ENCODE results near the gene NAA50. TPM values are rescaled to one million over a fixed set of nuclear protein-coding genes. Genes with fewer than 3 reads are reported as not detected.

Gene NAA50
- total and polyA plus RNA-seq, 5 donors from 2014 or later, result 70.2 to 85.0 (median 79.3) TPM

DNA sequence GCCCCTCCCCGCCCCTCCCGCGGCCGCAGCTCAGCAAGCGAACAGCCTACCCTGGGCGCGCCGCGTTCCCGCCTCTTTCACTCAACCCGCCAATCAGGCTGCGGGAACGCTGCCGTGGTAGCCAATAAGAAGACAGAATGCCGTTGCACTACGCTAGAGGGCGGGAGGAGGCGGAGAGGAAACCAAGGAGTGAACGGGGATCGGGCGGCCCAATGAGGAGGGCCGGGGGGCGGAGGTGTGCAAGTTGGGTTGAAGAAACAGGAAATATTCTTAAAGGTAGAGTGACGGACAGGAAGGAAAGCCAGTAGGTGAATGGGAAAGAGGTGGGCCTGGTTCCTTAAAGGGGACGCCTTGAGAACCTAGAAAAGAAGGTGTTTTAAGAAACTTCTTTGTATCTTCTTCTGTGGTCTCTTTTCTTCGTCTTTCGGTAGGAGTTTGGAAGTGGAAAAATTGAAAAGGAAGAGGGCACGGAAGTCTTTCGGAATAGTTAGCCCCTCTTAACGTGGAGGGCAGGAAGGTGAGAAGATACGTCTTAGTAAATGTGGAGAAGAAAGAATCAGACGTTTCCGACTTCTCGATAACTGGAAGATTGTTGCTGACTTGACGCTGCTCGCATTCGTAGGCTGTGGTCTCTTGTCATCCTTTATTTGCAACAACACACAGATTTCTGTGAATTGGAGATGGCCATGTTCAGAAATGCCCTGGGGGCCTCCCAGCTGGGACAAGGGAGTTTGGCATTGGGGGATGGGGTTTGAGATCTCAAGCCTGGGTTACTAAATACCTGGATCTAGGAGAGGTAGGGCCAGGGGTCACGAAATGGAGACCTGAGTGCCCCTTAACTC is 49.2 kb downstream of the NAA50 start:
- Mint-ChIP-seq H3K9me3 (no peaks in the 10 kb centered on the region), H3K36me3 (no peaks in the 10 kb centered on the region), H3K4me3 (no peak overlapping the region), H3K4me1 (peaks cover 13 to 34% (median 24%) of the 10 kb centered on the region in 4 donors), H3K27me3 (no peaks in the 10 kb centered on the region), H3K27ac (no peak overlapping the region)
- Histone ChIP-seq H3K9me3 (ENCODE audit: control insufficient read depth in 2 of 2, low read length in 2 of 2) (no peaks in the 10 kb centered on the region), H3K27ac (ENCODE audit: insufficient read depth, low read length, poor library complexity, severe bottlenecking) (peak overlapping the region; percentile 97), H3K4me1 (ENCODE audit: control insufficient read depth, insufficient read depth, low read length, poor library complexity, severe bottlenecking) (peaks cover 31% of the 10 kb centered on the region), H3K27me3 (ENCODE audit: control insufficient read depth, insufficient read depth, low read length) (no peaks in the 10 kb centered on the region), H3K36me3 (ENCODE audit: control insufficient read depth, insufficient read depth, low read length) (no peaks in the 10 kb centered on the region), H3K4me3 (ENCODE audit: low read depth, low read length) (peak overlapping the region; percentile 99)
- peak; percentile 99 to 100 (median 99) for DNase-seq
- ATAC-seq (ENCODE audit: low read depth in 2 of 2), result peak; percentile 85 to 92

DNA sequence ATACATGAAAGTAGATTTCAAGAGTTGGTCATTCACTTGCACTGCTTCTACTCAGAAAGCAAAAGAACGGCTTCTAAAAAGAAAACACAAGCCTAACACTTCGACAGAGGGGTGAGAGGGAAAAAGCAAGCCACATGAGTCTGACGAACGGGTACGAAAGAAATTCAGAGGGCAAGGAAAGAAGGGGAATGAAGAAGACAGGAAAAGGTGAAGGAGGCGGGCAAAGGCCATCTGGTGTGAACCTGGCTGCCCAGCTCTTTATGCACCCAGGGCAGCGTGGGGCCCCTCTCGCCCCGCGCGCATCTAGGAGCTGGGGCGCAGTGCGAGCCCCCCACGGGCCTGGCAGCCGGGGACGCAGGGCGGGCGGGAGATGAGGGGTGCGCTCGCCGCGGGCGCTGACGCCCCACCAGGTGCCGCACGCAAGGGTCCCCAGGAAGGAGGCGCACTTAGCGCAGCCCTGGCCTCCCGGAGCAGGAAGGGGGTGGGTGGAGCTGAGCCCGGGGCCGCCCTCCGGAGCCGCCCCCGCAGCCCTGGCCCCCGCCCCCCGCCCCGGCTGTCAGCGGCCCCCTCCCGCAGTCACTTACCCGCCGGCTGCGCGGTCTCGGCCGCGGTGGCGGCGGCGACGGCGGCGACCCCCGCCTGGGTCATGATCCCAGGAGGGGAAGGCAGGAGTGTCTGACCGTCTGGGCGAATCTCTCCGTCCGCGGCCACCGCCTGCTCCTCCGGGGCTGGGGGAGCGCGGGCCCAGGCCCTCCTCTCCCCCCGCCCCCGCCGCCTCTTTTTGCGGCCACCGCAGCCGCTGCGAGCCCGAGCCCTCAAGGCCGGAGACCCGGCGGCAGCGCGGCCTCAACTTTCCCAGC is 50.0 kb downstream of the NAA50 start, which contains the start of gene USF3:
TSS of gene USF3 (minus strand) at position 857 of the 860 bp plus-strand sequence. CDS start 21,764 bp downstream, outside the sequence.
- no peaks in the 10 kb centered on the region for H3K36me3 Mint-ChIP-seq
- H3K4me1 Mint-ChIP-seq, result peaks cover 13 to 34% (median 26%) of the 10 kb centered on the region in 4 donors
- H3K27ac Mint-ChIP-seq, result peak within 1 kb of the TSS; percentile 95 to 98 (median 97)
- peak within 1 kb of the TSS; percentile 94 to 100 (median 99) for H3K4me3 Mint-ChIP-seq
- Histone ChIP-seq H3K4me1 (ENCODE audit: control insufficient read depth, insufficient read depth, low read length, poor library complexity, severe bottlenecking) (peaks cover 31% of the 10 kb centered on the region), H3K27ac (ENCODE audit: insufficient read depth, low read length, poor library complexity, severe bottlenecking) (peak within 1 kb of the TSS; percentile 97), H3K27me3 (ENCODE audit: control insufficient read depth, insufficient read depth, low read length) (no peaks in the 10 kb centered on the region), H3K36me3 (ENCODE audit: control insufficient read depth, insufficient read depth, low read length) (no peaks in the 10 kb centered on the region), H3K4me3 (ENCODE audit: low read depth, low read length) (peak within 1 kb of the TSS; percentile 99), H3K9me3 (ENCODE audit: control insufficient read depth in 2 of 2, low read length in 2 of 2) (no peaks in the 10 kb centered on the region)
- DNase-seq, result peak; percentile 82 to 88 (median 85)
- peak; percentile 67 to 70 for ATAC-seq (ENCODE audit: low read depth in 2 of 2)
- H3K9me3 Mint-ChIP-seq, result no peaks in the 10 kb centered on the region
- H3K27me3 Mint-ChIP-seq, result no peaks in the 10 kb centered on the region

- ATAC-seq (ENCODE audit: low read depth in 2 of 2) (no peak), DNase-seq (peak in 1 of 3 donors; percentile 38)
- Mint-ChIP-seq H3K27ac (peak overlapping the region; percentile 95 to 98 (median 97)), H3K4me1 (peaks cover 13 to 34% (median 26%) of the 10 kb centered on the region in 4 donors), H3K4me3 (peak overlapping the region; percentile 94 to 100 (median 99)), H3K27me3 (no peaks in the 10 kb centered on the region), H3K9me3 (no peaks in the 10 kb centered on the region), H3K36me3 (no peaks in the 10 kb centered on the region)
- H3K27me3 ChIP-seq (ENCODE audit: control insufficient read depth, insufficient read depth, low read length), result no peaks in the 10 kb centered on the region
- H3K27ac ChIP-seq (ENCODE audit: insufficient read depth, low read length, poor library complexity, severe bottlenecking), result peak overlapping the region; percentile 97
- peak overlapping the region; percentile 83 for H3K4me3 ChIP-seq (ENCODE audit: low read depth, low read length)
- H3K36me3 ChIP-seq (ENCODE audit: control insufficient read depth, insufficient read depth, low read length), result no peaks in the 10 kb centered on the region
- H3K9me3 ChIP-seq (ENCODE audit: control insufficient read depth in 2 of 2, low read length in 2 of 2), result no peaks in the 10 kb centered on the region
- peaks cover 31% of the 10 kb centered on the region for H3K4me1 ChIP-seq (ENCODE audit: control insufficient read depth, insufficient read depth, low read length, poor library complexity, severe bottlenecking)
These were observed 50.6 kb downstream of the NAA50 start for GRCh38 chr3:113695431-113695785.

DNA sequence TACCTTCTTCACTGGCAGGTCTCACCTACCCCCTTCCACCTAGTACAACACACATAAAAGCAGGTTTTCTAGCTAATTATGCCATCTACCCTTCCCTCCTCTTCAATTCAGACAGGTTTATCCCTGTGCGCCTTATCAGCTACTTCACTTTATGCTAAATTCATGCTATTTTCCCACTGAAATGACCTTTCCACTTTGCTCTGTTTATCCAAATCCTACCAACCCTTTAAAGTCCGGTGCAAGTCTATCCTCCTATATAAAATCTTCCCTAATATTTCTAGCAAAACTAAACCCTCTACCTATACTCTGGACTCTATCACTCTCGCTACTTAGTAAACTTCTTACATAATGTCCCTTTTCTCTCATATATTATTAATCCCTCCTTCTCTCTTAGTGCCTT is 55.6 kb downstream of the NAA50 start:
- peaks cover 12% of the 10 kb centered on the region for H3K36me3 Mint-ChIP-seq
- DNase-seq (no peak), ATAC-seq (ENCODE audit: low read depth in 2 of 2) (no peak)
- no peak overlapping the region for H3K27ac Mint-ChIP-seq
- Histone ChIP-seq H3K4me3 (ENCODE audit: low read depth, low read length) (no peak overlapping the region), H3K27ac (ENCODE audit: insufficient read depth, low read length, poor library complexity, severe bottlenecking) (no peak overlapping the region), H3K27me3 (ENCODE audit: control insufficient read depth, insufficient read depth, low read length) (no peaks in the 10 kb centered on the region), H3K4me1 (ENCODE audit: control insufficient read depth, insufficient read depth, low read length, poor library complexity, severe bottlenecking) (peaks cover 8% of the 10 kb centered on the region), H3K9me3 (ENCODE audit: control insufficient read depth in 2 of 2, low read length in 2 of 2) (peaks cover 0 to 2% of the 10 kb centered on the region in 2 experiments), H3K36me3 (ENCODE audit: control insufficient read depth, insufficient read depth, low read length) (peaks cover 5% of the 10 kb centered on the region)
- peaks cover 20 to 39% (median 26%) of the 10 kb centered on the region in 4 donors for H3K4me1 Mint-ChIP-seq
- H3K27me3 Mint-ChIP-seq, result no peaks in the 10 kb centered on the region
- no peak overlapping the region for H3K4me3 Mint-ChIP-seq
- peaks cover 0 to 5% (median 0%) of the 10 kb centered on the region in 7 donors for H3K9me3 Mint-ChIP-seq

DNA sequence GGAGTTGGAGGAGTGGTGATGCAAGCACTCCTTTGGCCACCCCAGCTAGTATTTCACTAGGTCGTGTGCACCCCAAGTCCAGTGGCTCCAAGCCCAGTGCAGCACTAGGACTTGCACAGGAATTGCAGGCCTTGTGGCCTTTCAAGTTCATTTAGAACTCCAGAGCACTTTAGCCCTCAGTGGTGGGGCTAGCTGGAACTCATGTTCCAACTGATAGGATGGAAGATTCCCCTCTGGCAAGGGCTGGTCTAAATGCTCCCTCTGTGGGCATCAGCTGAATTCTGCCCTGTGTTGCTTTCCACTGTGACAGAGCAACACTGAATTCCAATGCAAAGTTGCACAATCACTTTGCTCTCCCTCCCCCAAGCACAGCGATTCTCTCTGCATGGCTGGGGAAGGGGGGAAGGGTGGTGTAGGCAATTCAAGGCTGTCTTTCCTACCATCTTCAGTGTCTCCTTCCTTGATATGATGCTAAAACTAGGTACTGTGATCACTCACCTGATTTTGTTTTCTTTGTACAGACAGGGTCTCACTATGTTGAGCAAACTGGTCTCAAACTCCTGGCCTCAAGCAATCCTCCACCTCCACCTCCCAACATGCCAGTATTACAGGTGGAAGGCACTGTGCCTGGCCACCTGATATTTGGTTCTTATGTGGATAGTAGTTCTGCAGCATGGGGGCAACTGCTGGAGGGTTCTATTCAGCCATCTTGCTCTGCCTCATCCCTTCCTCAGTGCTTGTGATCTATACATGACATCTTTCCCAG is 59.9 kb downstream of the NAA50 start:
- ATAC-seq (ENCODE audit: low read depth in 2 of 2), result no peak
- peaks cover 9 to 15% of the 10 kb centered on the region in 2 experiments for H3K9me3 ChIP-seq (ENCODE audit: control insufficient read depth in 2 of 2, low read length in 2 of 2)
- peaks cover 0 to 13% (median 2%) of the 10 kb centered on the region in 7 donors for H3K9me3 Mint-ChIP-seq
- no peak overlapping the region for H3K4me3 ChIP-seq (ENCODE audit: low read depth, low read length)
- H3K4me3 Mint-ChIP-seq, result peak overlapping the region in 1 of 4 donors; percentile 51
- DNase-seq, result no peak
- H3K4me1 ChIP-seq (ENCODE audit: control insufficient read depth, insufficient read depth, low read length, poor library complexity, severe bottlenecking), result no peaks in the 10 kb centered on the region
- H3K36me3 Mint-ChIP-seq, result peaks cover 32% of the 10 kb centered on the region
- no peaks in the 10 kb centered on the region for H3K27me3 ChIP-seq (ENCODE audit: control insufficient read depth, insufficient read depth, low read length)
- H3K36me3 ChIP-seq (ENCODE audit: control insufficient read depth, insufficient read depth, low read length), result peaks cover 7% of the 10 kb centered on the region
- H3K4me1 Mint-ChIP-seq, result peaks cover 0 to 15% (median 11%) of the 10 kb centered on the region in 4 donors
- H3K27ac Mint-ChIP-seq, result no peak overlapping the region
- no peaks in the 10 kb centered on the region for H3K27me3 Mint-ChIP-seq
- H3K27ac ChIP-seq (ENCODE audit: insufficient read depth, low read length, poor library complexity, severe bottlenecking), result no peak overlapping the region

- no peaks in the 10 kb centered on the region for H3K27me3 Mint-ChIP-seq
- Histone ChIP-seq H3K27me3 (ENCODE audit: control insufficient read depth, insufficient read depth, low read length) (no peaks in the 10 kb centered on the region), H3K4me1 (ENCODE audit: control insufficient read depth, insufficient read depth, low read length, poor library complexity, severe bottlenecking) (no peaks in the 10 kb centered on the region), H3K4me3 (ENCODE audit: low read depth, low read length) (no peak overlapping the region), H3K27ac (ENCODE audit: insufficient read depth, low read length, poor library complexity, severe bottlenecking) (no peak overlapping the region), H3K36me3 (ENCODE audit: control insufficient read depth, insufficient read depth, low read length) (peaks cover 7% of the 10 kb centered on the region), H3K9me3 (ENCODE audit: control insufficient read depth in 2 of 2, low read length in 2 of 2) (peaks cover 9 to 15% of the 10 kb centered on the region in 2 experiments)
- H3K4me3 Mint-ChIP-seq, result no peak overlapping the region
- H3K36me3 Mint-ChIP-seq, result peaks cover 32% of the 10 kb centered on the region
- ATAC-seq (ENCODE audit: low read depth in 2 of 2), result no peak
- no peak for DNase-seq
- no peak overlapping the region for H3K27ac Mint-ChIP-seq
- H3K9me3 Mint-ChIP-seq, result peaks cover 0 to 13% (median 2%) of the 10 kb centered on the region in 7 donors
- H3K4me1 Mint-ChIP-seq, result peaks cover 0 to 18% (median 12%) of the 10 kb centered on the region in 4 donors
These were observed 60.9 kb downstream of the NAA50 start for GRCh38 chr3:113685124-113685523.

GRCh38 chr3:113684271-113684819 is 61.7 kb downstream of the NAA50 start:
- no peak overlapping the region for H3K27ac ChIP-seq (ENCODE audit: insufficient read depth, low read length, poor library complexity, severe bottlenecking)
- H3K27ac Mint-ChIP-seq, result no peak overlapping the region
- DNase-seq, result no peak
- no peaks in the 10 kb centered on the region for H3K4me1 ChIP-seq (ENCODE audit: control insufficient read depth, insufficient read depth, low read length, poor library complexity, severe bottlenecking)
- no peak overlapping the region for H3K4me3 ChIP-seq (ENCODE audit: low read depth, low read length)
- H3K4me1 Mint-ChIP-seq, result peaks cover 0 to 23% (median 14%) of the 10 kb centered on the region in 4 donors
- peaks cover 7% of the 10 kb centered on the region for H3K36me3 ChIP-seq (ENCODE audit: control insufficient read depth, insufficient read depth, low read length)
- H3K9me3 ChIP-seq (ENCODE audit: control insufficient read depth in 2 of 2, low read length in 2 of 2), result peaks cover 9 to 15% of the 10 kb centered on the region in 2 experiments
- H3K36me3 Mint-ChIP-seq, result peaks cover 37% of the 10 kb centered on the region
- H3K9me3 Mint-ChIP-seq, result peaks cover 0 to 13% (median 2%) of the 10 kb centered on the region in 7 donors
- ATAC-seq (ENCODE audit: low read depth in 2 of 2), result no peak
- no peaks in the 10 kb centered on the region for H3K27me3 Mint-ChIP-seq
- no peaks in the 10 kb centered on the region for H3K27me3 ChIP-seq (ENCODE audit: control insufficient read depth, insufficient read depth, low read length)
- H3K4me3 Mint-ChIP-seq, result no peak overlapping the region

Measured in CD4-positive, CD25-positive, alpha-beta regulatory T cell (primary cell).